Astrocyte (in vitro differentiated cells and primary cell): ENCODE results near the gene KAT7. TPM values are rescaled to one million over a fixed set of nuclear protein-coding genes. Genes with fewer than 3 reads are reported as not detected.
A peak's percentile ranks its signal among the peaks of the same experiment; 100 is the strongest.

Experiments used
- DNase-seq: peaks from one replicate; pipeline ENCODE4 v3.0.0-alpha.2; 2010; ENCODE audit warnings: low read depth
- FAIRE-seq: peaks from 2 replicates; lab custom pipeline; 2011; peaks lifted over from hg19 to GRCh38; lab: Jason Lieb, UNC
- H2AFZ ChIP-seq: 2 replicates; pipeline ENCODE4 v1.6.0; 2012; ENCODE audit warnings: low read depth, low read length, inconsistent platforms
- H3K27ac ChIP-seq: 2 replicates; pipeline ENCODE4 v1.5.1; 2011; ENCODE audit warnings: low read depth, low read length, inconsistent platforms
- H3K27me3 ChIP-seq: 2 replicates; pipeline ENCODE4 v1.6.0; 2011; ENCODE audit warnings: low read length, inconsistent platforms; ENCODE audit not compliant: insufficient read depth
- H3K36me3 ChIP-seq: 2 replicates; pipeline ENCODE4 v1.5.1; 2011; ENCODE audit warnings: low read length, inconsistent platforms; ENCODE audit not compliant: insufficient read depth
- H3K4me1 ChIP-seq: 2 replicates; pipeline ENCODE4 v1.5.1; 2011; ENCODE audit warnings: low read length, inconsistent platforms; ENCODE audit not compliant: insufficient read depth
- H3K4me2 ChIP-seq: 2 replicates; pipeline ENCODE4 v1.6.0; 2012; ENCODE audit warnings: low read length, inconsistent platforms
- H3K4me3 ChIP-seq: 2 replicates; pipeline ENCODE4 v1.5.1; 2011; ENCODE audit warnings: low read depth, mild to moderate bottlenecking, low read length, inconsistent platforms; ENCODE audit not compliant: insufficient read depth
- H3K79me2 ChIP-seq: 2 replicates; pipeline ENCODE4 v1.6.0; 2012; ENCODE audit warnings: mild to moderate bottlenecking, low read length, inconsistent platforms; ENCODE audit not compliant: insufficient read depth
- H3K9ac ChIP-seq: 2 replicates; pipeline ENCODE4 v1.6.0; 2012; ENCODE audit warnings: mild to moderate bottlenecking, low read length, inconsistent platforms
- H3K9me3 ChIP-seq: 2 replicates; pipeline ENCODE4 v1.5.1; 2012; ENCODE audit warnings: low read depth, mild to moderate bottlenecking, low read length, inconsistent platforms; ENCODE audit not compliant: insufficient read depth
- H4K20me1 ChIP-seq: 2 replicates; pipeline ENCODE4 v1.6.0; 2012; ENCODE audit warnings: low read length, inconsistent platforms; ENCODE audit not compliant: insufficient read depth
- H3K27ac Mint-ChIP-seq: one replicate; pipeline ENCODE4 v1.8.0; 2021; ENCODE audit warnings: mild to moderate bottlenecking, mixed read lengths; ENCODE audit not compliant: unreplicated experiment
- H3K27me3 Mint-ChIP-seq: one replicate; pipeline ENCODE4 v1.8.0; 2021; ENCODE audit warnings: low read depth, mixed read lengths; ENCODE audit not compliant: unreplicated experiment
- H3K36me3 Mint-ChIP-seq: one replicate; pipeline ENCODE4 v1.8.0; 2021; ENCODE audit warnings: low read depth, mixed read lengths; ENCODE audit not compliant: unreplicated experiment
- H3K4me1 Mint-ChIP-seq: one replicate; pipeline ENCODE4 v1.8.0; 2021; ENCODE audit warnings: low read depth, mixed read lengths; ENCODE audit not compliant: unreplicated experiment
- H3K4me3 Mint-ChIP-seq: one replicate; pipeline ENCODE4 v1.8.0; 2021; ENCODE audit warnings: mild to moderate bottlenecking, moderate library complexity, mixed read lengths; ENCODE audit not compliant: unreplicated experiment
- H3K9me3 Mint-ChIP-seq: one replicate; pipeline ENCODE4 v1.8.0; 2021; ENCODE audit warnings: mild to moderate bottlenecking, mixed read lengths; ENCODE audit not compliant: unreplicated experiment
- CTCF ChIP-seq: IDR thresholded peaks from 2 replicates; pipeline ENCODE4 v1.5.1; 2011; ENCODE audit warnings: low read depth, mild to moderate bottlenecking, inconsistent platforms, low read length, moderate library complexity; ENCODE audit not compliant: insufficient read depth
- EZH2 ChIP-seq: IDR thresholded peaks from 2 replicates; pipeline ENCODE4 v1.6.1; 2012; ENCODE audit warnings: mild to moderate bottlenecking, low read length, inconsistent platforms; ENCODE audit not compliant: insufficient read depth
- total RNA-seq: library from RNA; stranded (reverse); gene quantifications from 2 replicates; pipeline ENCODE4 v1.2.1, GENCODE V29; 2021

Gene KAT7
- total RNA-seq, 1 donor from 2014 or later, result 42.0 TPM

GRCh38 chr17:49862781-49863331 lies 74.4 kb downstream of the KAT7 start:
- Mint-ChIP-seq H3K4me1 (peaks cover 10% of the 10 kb centered on the region), H3K27ac (no peak overlapping the region), H3K4me3 (no peak overlapping the region), H3K36me3 (peaks cover 3% of the 10 kb centered on the region), H3K27me3 (peaks cover 25% of the 10 kb centered on the region), H3K9me3 (peaks cover 1% of the 10 kb centered on the region)
- Histone ChIP-seq H2AFZ (no peak overlapping the region), H4K20me1 (no peaks in the 10 kb centered on the region), H3K27me3 (peaks cover 11% of the 10 kb centered on the region), H3K36me3 (no peaks in the 10 kb centered on the region), H3K4me2 (no peak overlapping the region), H3K4me3 (no peak overlapping the region), H3K79me2 (no peaks in the 10 kb centered on the region), H3K9ac (no peak overlapping the region), H3K9me3 (no peaks in the 10 kb centered on the region), H3K4me1 (peaks cover 5% of the 10 kb centered on the region), H3K27ac (no peak overlapping the region)
- no peak for DNase-seq
- no peak for TF ChIP-seq CTCF
- TF ChIP-seq EZH2, result no peak
- no peak for FAIRE-seq

- Mint-ChIP-seq H3K27me3 (peaks cover 22% of the 10 kb centered on the region), H3K9me3 (peaks cover 1% of the 10 kb centered on the region), H3K4me3 (peak overlapping the region; percentile 40), H3K36me3 (peaks cover 1% of the 10 kb centered on the region), H3K4me1 (peaks cover 12% of the 10 kb centered on the region), H3K27ac (peak overlapping the region; percentile 30)
- H3K9ac ChIP-seq, result no peak overlapping the region
- TF ChIP-seq CTCF (no peak), EZH2 (no peak)
- no peak overlapping the region for H2AFZ ChIP-seq
- H3K79me2 ChIP-seq, result no peaks in the 10 kb centered on the region
- no peak overlapping the region for H3K4me2 ChIP-seq
- H3K36me3 ChIP-seq, result no peaks in the 10 kb centered on the region
- no peak overlapping the region for H3K4me3 ChIP-seq
- H3K9me3 ChIP-seq, result no peaks in the 10 kb centered on the region
- H3K27ac ChIP-seq, result no peak overlapping the region
- FAIRE-seq (no peak), DNase-seq (no peak)
- H3K27me3 ChIP-seq, result peaks cover 8% of the 10 kb centered on the region
- peaks cover 5% of the 10 kb centered on the region for H3K4me1 ChIP-seq
- H4K20me1 ChIP-seq, result no peaks in the 10 kb centered on the region
Observed at GRCh38 chr17:49866019-49866380, 77.5 kb downstream of the KAT7 start.

- DNase-seq, result no peak
- no peaks in the 10 kb centered on the region for H4K20me1 ChIP-seq
- no peak for FAIRE-seq
- no peak overlapping the region for H3K9ac ChIP-seq
- TF ChIP-seq EZH2 (no peak), CTCF (no peak)
- H3K79me2 ChIP-seq, result no peaks in the 10 kb centered on the region
- H3K4me3 Mint-ChIP-seq, result no peak overlapping the region
- H3K27me3 ChIP-seq, result peaks cover 4% of the 10 kb centered on the region
- H3K4me2 ChIP-seq, result no peak overlapping the region
- H3K9me3 ChIP-seq, result no peaks in the 10 kb centered on the region
- H2AFZ ChIP-seq, result no peak overlapping the region
- peaks cover 1% of the 10 kb centered on the region for H3K9me3 Mint-ChIP-seq
- no peaks in the 10 kb centered on the region for H3K36me3 ChIP-seq
- no peak overlapping the region for H3K27ac Mint-ChIP-seq
- no peaks in the 10 kb centered on the region for H3K4me1 ChIP-seq
- H3K27me3 Mint-ChIP-seq, result peaks cover 23% of the 10 kb centered on the region
- H3K27ac ChIP-seq, result no peak overlapping the region
- H3K36me3 Mint-ChIP-seq, result peaks cover 1% of the 10 kb centered on the region
- H3K4me1 Mint-ChIP-seq, result peaks cover 12% of the 10 kb centered on the region
- no peak overlapping the region for H3K4me3 ChIP-seq
Observed at GRCh38 chr17:49866882-49867413, 78.5 kb downstream of the KAT7 start.
